ENCODE results near the gene IL1RAP.

DNA sequence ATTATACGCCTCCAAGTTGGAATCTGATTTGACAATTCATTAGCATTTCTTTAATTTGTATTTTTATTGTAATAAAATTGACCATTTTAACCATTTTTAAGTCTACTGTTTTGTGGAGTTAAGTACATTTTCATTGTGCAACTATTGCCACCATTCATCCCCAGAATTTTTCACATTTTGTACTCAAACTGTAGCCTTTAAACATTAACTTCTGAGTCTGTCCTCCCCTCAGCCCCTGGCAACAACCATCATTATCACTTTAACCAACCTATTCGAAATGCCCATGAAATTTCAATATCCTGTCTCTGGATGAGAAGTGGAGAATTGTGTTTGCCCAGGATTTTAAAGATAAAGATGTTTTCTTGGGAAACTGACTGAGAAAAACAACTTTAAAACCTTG, 27.7 kb downstream of the IL1RAP start:
- TF ChIP-seq CTCF (conservative IDR thresholded peaks at IDR 0.05 in 1 of 2, IDR thresholded peaks at IDR 0.05 in 1 of 2; ENCODE audit: extremely low read depth in 1 of 2, insufficient read depth in 1 of 2, low read depth in 1 of 2, low read length in 2 of 2) (no peak), EZH2 (IDR thresholded peaks at IDR 0.05; ENCODE audit: borderline replicate concordance, low read length) (no peak)

All from mammary epithelial cell (primary cell).